ENCODE results near the gene TMPRSS2. TPM values are rescaled to one million over a fixed set of nuclear protein-coding genes. Genes with fewer than 3 reads are reported as not detected.

TMPRSS2 gene
- total RNA-seq, 6 experiments from 2014 or later = not detected

DNA sequence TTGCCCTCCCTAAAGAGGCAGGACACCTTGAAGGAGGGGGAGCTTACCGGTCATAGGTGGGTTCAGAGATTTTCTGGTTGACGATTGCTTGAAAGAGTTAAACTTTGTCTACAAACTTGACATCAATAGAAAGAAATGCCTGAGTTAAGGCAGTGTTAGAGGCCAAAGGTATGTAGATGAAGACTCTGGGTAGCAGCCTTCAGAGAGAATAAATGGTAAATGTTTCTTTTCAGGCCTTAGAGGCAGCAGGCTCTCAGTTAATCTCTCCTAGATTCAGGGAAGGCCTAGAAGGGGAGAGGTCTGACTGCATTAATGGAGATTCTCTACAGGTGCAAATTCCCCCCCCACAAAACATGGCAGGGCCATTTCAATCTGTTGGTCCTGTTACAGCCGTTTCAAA is 54.2 kb downstream of the TMPRSS2 start:
- Mint-ChIP-seq H3K9me3 (no peaks in the 10 kb centered on the region), H3K27me3 (ENCODE audit: insufficient read depth) (peaks cover 3% of the 10 kb centered on the region), H3K4me1 (ENCODE audit: low read depth) (no peaks in the 10 kb centered on the region), H3K4me3 (no peak overlapping the region), H3K27ac (no peak overlapping the region), H3K36me3 (ENCODE audit: low read depth) (no peaks in the 10 kb centered on the region)
- TF ChIP-seq, protein P1, sequence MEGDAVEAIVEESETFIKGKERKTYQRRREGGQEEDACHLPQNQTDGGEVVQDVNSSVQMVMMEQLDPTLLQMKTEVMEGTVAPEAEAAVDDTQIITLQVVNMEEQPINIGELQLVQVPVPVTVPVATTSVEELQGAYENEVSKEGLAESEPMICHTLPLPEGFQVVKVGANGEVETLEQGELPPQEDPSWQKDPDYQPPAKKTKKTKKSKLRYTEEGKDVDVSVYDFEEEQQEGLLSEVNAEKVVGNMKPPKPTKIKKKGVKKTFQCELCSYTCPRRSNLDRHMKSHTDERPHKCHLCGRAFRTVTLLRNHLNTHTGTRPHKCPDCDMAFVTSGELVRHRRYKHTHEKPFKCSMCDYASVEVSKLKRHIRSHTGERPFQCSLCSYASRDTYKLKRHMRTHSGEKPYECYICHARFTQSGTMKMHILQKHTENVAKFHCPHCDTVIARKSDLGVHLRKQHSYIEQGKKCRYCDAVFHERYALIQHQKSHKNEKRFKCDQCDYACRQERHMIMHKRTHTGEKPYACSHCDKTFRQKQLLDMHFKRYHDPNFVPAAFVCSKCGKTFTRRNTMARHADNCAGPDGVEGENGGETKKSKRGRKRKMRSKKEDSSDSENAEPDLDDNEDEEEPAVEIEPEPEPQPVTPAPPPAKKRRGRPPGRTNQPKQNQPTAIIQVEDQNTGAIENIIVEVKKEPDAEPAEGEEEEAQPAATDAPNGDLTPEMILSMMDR (IDR thresholded peaks at IDR 0.05) = no peak
- DNase-seq = no peak

DNA sequence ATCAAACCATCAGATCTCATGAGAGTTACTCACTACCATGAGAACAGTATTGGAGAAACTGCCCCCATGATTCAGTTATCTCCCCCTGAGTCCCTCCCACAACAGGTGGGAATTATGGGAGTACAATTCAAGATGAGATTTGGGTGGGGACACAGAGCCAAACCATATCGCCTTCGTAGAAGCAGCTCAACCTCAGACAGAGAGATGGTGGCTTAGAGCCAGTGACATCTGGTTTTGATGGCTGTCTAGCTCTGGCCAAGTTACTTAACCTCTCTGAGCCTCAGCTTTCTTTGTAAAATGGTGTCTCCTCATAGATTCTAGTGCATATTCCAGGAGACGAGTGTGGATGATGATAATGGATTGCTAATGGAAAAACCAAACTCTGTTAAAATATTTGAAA is 54.8 kb downstream of the TMPRSS2 start:
- no peak overlapping the region for H3K4me3 Mint-ChIP-seq
- no peaks in the 10 kb centered on the region for H3K36me3 Mint-ChIP-seq (ENCODE audit: low read depth)
- TF ChIP-seq, protein P1 (IDR thresholded peaks at IDR 0.05) = no peak
- peaks cover under 1% of the 10 kb centered on the region for H3K27me3 Mint-ChIP-seq (ENCODE audit: insufficient read depth)
- DNase-seq = no peak
- no peaks in the 10 kb centered on the region for H3K4me1 Mint-ChIP-seq (ENCODE audit: low read depth)
- H3K27ac Mint-ChIP-seq = no peak overlapping the region
- H3K9me3 Mint-ChIP-seq = no peaks in the 10 kb centered on the region

DNA sequence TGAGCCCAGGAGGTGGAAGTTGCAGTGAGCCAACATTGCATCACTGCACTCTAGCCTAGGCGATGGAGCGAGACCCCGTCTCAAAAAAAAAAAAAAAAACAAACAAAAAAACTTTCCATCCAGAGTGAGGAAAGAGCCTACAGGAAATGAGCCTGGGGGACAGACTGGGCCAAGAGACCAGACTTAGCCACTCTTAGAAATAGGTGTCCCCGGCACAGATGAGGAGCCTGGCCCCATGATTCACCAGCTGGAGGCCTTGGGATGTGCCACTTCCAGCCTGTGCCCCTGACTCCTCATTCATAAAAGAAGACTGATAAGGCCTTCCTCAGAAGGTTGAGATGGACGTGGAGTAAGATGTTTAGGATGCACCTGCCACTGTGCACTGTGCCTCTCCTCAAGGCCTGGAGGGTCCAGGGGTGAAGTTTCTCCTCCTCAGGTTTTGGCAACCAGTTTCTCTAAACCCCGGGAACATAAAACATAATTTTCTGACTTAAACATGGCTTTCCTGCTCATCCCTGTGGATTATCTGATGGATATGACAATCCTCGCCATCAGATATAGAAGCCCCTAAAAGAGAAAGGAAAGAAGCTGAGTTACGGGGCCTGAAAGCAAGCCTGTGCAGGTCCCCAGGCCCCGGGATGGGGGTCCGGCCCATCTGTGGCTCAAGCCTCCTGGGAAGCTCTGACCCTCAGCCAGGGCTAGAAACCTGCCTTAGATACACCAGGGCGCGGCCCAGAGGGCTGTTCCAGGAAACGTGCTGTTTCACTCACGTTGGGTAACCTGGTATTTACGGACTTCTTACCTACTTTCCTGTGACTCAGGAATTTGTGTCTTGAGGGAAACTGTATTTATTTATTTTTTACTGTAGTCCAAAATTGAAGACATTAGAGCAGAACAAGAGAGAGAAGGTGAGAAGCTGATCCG is 55.9 kb downstream of the TMPRSS2 start:
- no peak overlapping the region for H3K27ac Mint-ChIP-seq
- no peaks in the 10 kb centered on the region; the same call in 1 of the 2 replicates for H3K36me3 Mint-ChIP-seq (ENCODE audit: low read depth)
- no peak overlapping the region for H3K4me3 Mint-ChIP-seq
- H3K27me3 Mint-ChIP-seq (ENCODE audit: insufficient read depth) = peaks cover 4% of the 10 kb centered on the region
- no peaks in the 10 kb centered on the region; the same call in 1 of the 2 replicates for H3K9me3 Mint-ChIP-seq
- TF ChIP-seq, protein P1 (IDR thresholded peaks at IDR 0.05) = no peak
- DNase-seq = no peak
- H3K4me1 Mint-ChIP-seq (ENCODE audit: low read depth) = no peaks in the 10 kb centered on the region; the same call in 1 of the 2 replicates

DNA sequence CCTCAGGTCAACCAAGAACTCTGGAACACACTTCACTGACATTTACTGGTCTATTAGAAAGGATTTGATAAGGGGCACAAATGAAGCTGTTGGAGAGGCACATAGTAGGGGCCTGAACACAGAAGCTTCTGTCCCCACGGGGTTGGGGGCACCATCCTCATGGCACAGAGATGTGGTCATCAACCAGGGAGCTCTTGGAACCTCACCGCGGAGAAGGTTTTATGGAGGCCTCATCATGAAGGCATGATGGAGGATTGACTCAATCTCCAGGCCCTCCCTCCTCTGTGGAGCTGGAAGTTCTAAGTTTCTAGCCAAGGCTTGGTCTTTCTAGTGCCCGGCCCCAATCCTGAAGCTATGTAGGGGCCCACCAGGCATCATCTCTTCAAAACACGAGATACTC is 58.3 kb downstream of the TMPRSS2 start:
- TF ChIP-seq, protein P1 (IDR thresholded peaks at IDR 0.05) = no peak
- Mint-ChIP-seq H3K9me3 (no peaks in the 10 kb centered on the region; the same call in 1 of the 2 replicates), H3K4me3 (no peak overlapping the region), H3K27ac (no peak overlapping the region), H3K27me3 (ENCODE audit: insufficient read depth) (peaks cover 4% of the 10 kb centered on the region), H3K36me3 (ENCODE audit: low read depth) (no peaks in the 10 kb centered on the region; the same call in 1 of the 2 replicates), H3K4me1 (ENCODE audit: low read depth) (no peaks in the 10 kb centered on the region; the same call in 1 of the 2 replicates)
- DNase-seq = no peak

DNA sequence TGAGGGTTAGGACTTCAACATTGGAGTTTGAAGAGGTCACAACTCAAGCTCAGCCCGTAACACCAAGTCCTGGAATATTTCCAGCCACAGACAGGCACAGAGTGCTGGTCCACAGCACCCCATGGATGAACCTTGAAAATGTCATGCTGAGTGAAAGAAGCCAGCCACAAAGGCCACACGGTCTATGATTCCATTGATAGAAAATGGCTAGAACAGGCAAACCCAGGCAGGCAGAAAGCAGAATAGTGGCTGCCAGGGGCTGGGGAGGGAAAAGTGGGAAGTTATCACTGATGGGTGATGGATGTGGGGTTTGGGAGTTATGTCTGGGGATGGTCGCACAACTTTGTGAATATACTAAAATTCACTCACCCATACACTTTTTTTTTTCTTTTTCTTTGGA is 60.6 kb downstream of the TMPRSS2 start:
- H3K4me1 Mint-ChIP-seq (ENCODE audit: low read depth) = no peaks in the 10 kb centered on the region; the same call in 1 of the 2 replicates
- H3K27ac Mint-ChIP-seq = no peak overlapping the region
- DNase-seq = no peak
- H3K9me3 Mint-ChIP-seq = no peaks in the 10 kb centered on the region; the same call in 1 of the 2 replicates
- no peak overlapping the region for H3K4me3 Mint-ChIP-seq
- TF ChIP-seq, protein P1 (IDR thresholded peaks at IDR 0.05) = no peak
- no peaks in the 10 kb centered on the region; the same call in 1 of the 2 replicates for H3K36me3 Mint-ChIP-seq (ENCODE audit: low read depth)
- peaks cover 4% of the 10 kb centered on the region for H3K27me3 Mint-ChIP-seq (ENCODE audit: insufficient read depth)

Measured in HFFc6 (cell line).